ENCODE results near the gene RNF151.
A peak's percentile ranks its signal among the peaks of the same experiment; 100 is the strongest.
"Not testable (repeated sequence)": the region's sequence is repeated elsewhere in the genome, so short reads cannot be mapped to it uniquely, and the experiment has no call there.

Gene RNF151

DNA sequence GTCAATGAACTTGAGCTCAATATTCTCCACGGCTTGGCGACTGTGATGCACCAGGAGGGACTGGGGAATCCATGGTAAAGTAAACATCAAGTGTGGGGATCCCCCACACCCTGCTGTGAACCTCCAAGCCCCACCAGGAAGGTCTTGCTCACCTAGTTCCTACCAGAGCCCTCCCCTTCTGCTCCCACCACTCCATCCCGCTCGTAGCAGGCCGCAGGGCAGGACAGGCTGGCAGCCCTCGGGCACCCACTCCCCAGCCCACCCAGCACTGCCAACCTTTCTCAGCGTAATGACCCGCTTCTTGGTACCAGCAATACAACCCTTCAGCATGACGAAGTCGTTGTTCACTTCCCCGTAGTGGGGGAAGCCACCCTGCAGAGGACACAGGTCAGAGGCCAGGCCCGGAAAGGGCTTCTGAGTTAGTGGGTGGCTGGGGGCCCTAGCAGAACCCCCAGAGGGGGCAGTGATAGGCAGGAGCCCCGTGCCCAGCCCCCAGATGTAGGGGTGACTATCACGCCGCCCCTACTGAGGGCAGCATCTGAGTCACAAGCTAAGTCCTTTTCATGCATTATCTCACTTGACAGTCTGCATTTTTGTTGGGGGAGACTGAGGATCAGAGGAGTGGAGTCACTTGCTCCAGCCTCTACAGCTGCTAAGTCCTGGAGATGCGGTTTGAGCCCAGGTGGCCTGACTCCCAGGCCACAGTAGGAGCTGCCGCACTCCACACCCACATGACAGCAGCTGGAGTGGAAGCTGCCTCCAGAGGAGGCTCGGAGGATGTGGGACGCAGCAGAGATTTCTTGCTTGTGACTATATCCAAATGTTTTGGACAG lies 20.9 kb upstream of the RNF151 start:
- Mint-ChIP-seq H3K4me1 (peaks cover 26% of the 10 kb centered on the region), H3K36me3 (ENCODE audit: low read depth) (no peaks in the 10 kb centered on the region), H3K9me3 (no peaks in the 10 kb centered on the region), H3K4me3 (no peak overlapping the region), H3K27me3 (no peaks in the 10 kb centered on the region), H3K27ac (no peak overlapping the region)
- ATAC-seq = no peak
- DNase-seq = no peak

DNA sequence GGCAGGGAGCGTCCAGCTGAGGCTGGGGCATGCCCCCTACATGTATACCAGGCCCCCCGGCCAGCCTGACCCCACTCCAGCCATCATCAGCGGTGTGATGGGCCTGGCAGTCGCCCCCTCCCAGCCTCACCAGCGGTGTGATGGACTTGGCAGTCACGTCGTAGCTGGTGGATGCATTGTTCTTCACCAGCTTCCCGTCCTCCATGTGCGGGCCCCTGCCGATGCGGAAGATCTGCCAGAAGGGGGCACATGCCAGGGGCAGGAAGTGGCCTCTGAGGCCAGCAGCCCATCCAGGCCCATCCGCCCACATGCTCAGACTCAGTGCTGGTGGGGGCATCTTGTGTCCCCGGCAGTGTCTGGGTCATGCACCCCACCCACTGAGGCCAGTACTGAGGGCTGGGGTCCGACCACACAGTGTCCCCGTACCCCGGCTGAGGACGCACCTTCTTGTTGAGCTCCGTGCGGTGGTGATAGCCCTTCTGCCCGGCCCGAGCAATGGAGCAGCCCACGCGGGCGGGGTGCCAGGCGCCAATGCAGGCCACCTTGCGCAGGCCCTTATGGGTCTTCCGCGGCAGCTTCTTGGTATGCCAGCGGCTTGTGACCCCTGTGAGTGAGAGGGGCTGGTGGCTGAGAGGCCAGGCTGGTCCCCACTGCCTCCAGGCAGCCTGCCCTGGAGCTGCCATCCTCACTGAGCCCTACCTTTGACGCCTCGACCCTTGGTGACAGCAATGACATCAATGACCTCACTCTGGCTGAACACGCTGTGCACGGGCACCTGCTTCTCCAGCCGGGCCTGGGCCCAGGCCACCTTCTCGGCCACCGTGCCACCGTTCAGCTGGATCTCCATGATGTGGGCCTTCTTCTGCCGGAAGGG lies 19.9 kb upstream of the RNF151 start:
- Mint-ChIP-seq H3K27ac (no peak overlapping the region), H3K36me3 (ENCODE audit: low read depth) (no peaks in the 10 kb centered on the region), H3K9me3 (no peaks in the 10 kb centered on the region), H3K27me3 (no peaks in the 10 kb centered on the region), H3K4me1 (peaks cover 22% of the 10 kb centered on the region), H3K4me3 (no peak overlapping the region)
- no peak for ATAC-seq
- DNase-seq = no peak

DNA sequence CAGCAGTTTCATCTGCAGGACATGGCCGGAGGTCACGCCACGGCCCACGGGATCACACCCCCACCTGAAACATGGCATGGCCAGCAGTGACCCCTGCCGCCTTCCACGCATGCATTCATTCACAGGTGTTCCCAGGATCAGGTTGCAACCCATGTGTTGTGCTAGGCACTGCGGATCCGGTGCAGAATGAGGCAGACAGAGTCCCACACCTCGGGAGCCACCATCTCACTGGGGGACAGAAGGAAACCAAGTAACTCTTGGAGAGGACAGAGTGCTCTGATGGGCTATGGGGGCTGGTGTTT lies 19.3 kb upstream of the RNF151 start:
- Mint-ChIP-seq H3K27ac (no peak overlapping the region), H3K4me3 (no peak overlapping the region), H3K4me1 (peaks cover 16% of the 10 kb centered on the region)

DNA sequence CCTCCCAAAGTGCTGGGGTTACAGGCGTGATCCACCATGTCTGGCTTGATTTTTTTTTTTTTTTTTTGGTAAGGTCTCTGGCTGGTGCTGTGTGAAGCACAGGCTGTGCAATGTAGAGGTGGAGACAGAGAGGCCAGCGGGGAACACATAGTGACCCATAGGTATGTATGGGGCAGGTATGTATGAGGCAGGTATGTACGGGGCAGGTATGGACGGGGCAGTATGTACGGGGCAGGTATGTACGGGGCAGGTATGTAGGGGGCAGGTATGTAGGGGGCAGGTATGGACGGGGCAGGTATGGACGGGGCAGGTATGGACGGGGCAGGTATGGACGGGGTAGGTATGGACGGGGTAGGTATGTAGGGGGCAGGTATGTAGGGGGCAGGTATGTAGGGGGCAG lies 17.1 kb upstream of the RNF151 start:
- ATAC-seq (no peak), DNase-seq (no peak)
- Mint-ChIP-seq H3K27ac (no peak overlapping the region), H3K27me3 (no peaks in the 10 kb centered on the region), H3K4me3 (no peak overlapping the region), H3K36me3 (ENCODE audit: low read depth) (no peaks in the 10 kb centered on the region), H3K4me1 (peaks cover 3% of the 10 kb centered on the region), H3K9me3 (no peaks in the 10 kb centered on the region)

More for the DNA sequence above, 19.3 kb upstream of the RNF151 start:
- H3K27me3 Mint-ChIP-seq = no peaks in the 10 kb centered on the region
- no peaks in the 10 kb centered on the region for H3K36me3 Mint-ChIP-seq (ENCODE audit: low read depth)
- DNase-seq = no peak
- ATAC-seq = no peak
- H3K9me3 Mint-ChIP-seq = no peaks in the 10 kb centered on the region

DNA sequence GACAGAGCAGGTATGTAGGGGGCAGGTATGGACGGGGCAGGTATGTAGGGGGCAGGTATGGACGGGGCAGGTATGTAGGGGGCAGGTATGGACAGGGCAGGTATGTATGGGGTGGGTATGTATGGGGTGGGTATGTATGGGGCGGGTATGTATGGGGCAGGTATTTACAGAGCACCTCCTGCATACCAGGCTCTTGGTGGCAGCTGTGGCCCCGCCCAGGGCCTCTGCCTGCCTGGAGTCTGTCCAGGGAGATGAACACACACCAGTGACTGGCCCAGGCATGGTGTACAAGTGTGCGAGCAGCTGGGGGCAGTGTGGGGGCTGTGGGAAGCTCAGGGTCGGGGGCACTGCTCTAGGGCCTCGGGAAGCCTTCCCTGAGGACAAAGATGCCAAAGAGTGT lies 16.6 kb upstream of the RNF151 start:
- peaks cover 3% of the 10 kb centered on the region for H3K4me1 Mint-ChIP-seq

DNA sequence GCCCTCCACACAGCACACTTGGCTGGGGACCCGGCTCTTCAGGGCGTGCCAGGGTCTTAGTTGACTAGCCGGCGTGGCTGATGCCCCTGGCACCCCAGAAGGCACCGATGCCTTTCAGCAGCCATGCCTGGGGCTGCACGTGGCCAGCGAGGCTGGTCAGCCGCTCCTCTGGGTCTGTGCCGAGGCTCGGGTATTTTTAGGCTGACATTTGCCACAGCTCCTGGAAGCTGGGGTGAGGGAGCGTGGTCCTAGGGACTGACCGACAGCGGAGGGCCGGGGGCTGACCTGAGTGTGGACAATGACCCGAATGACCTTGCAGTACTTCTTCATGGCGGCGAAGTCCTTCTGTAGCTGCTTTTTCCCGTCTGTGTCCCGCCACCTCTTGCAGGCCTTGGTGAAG lies 16.1 kb upstream of the RNF151 start:
- ATAC-seq = no peak
- no peak overlapping the region for H3K4me3 Mint-ChIP-seq
- no peak for DNase-seq
- H3K9me3 Mint-ChIP-seq = no peaks in the 10 kb centered on the region
- H3K27ac Mint-ChIP-seq = no peak overlapping the region
- peaks cover 3% of the 10 kb centered on the region for H3K4me1 Mint-ChIP-seq
- H3K27me3 Mint-ChIP-seq = no peaks in the 10 kb centered on the region
- H3K36me3 Mint-ChIP-seq (ENCODE audit: low read depth) = no peaks in the 10 kb centered on the region

More for the DNA sequence above, 16.6 kb upstream of the RNF151 start:
- ATAC-seq (no peak), DNase-seq (no peak)
- Mint-ChIP-seq H3K36me3 (ENCODE audit: low read depth) (no peaks in the 10 kb centered on the region), H3K27ac (no peak overlapping the region), H3K27me3 (no peaks in the 10 kb centered on the region), H3K9me3 (no peaks in the 10 kb centered on the region), H3K4me3 (no peak overlapping the region)

DNA sequence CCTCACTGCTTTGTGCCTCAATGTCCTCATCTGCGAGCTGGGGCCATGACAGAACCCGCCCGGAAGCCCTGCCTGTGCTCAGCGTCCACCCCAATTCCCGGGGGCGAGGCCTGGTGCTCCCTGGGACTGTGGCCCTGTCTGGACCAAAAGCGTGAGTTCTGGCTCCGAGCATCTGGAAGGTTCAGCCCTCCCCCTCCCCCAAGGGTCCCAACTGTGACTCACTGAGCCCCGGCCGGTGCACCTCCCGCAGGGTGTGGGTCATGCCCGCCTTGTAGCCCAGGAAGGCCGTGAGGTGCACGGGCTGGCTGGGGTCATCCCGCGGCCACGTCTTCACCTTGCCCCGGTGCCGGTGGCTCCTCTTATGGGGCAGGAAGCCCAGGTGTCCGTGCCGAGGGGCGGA lies 12.9 kb upstream of the RNF151 start:
- Mint-ChIP-seq H3K27me3 (no peaks in the 10 kb centered on the region), H3K4me3 (no peak overlapping the region), H3K9me3 (no peaks in the 10 kb centered on the region), H3K36me3 (ENCODE audit: low read depth) (no peaks in the 10 kb centered on the region), H3K27ac (no peak overlapping the region), H3K4me1 (peaks cover 3% of the 10 kb centered on the region)
- ATAC-seq (no peak), DNase-seq (no peak)

DNA sequence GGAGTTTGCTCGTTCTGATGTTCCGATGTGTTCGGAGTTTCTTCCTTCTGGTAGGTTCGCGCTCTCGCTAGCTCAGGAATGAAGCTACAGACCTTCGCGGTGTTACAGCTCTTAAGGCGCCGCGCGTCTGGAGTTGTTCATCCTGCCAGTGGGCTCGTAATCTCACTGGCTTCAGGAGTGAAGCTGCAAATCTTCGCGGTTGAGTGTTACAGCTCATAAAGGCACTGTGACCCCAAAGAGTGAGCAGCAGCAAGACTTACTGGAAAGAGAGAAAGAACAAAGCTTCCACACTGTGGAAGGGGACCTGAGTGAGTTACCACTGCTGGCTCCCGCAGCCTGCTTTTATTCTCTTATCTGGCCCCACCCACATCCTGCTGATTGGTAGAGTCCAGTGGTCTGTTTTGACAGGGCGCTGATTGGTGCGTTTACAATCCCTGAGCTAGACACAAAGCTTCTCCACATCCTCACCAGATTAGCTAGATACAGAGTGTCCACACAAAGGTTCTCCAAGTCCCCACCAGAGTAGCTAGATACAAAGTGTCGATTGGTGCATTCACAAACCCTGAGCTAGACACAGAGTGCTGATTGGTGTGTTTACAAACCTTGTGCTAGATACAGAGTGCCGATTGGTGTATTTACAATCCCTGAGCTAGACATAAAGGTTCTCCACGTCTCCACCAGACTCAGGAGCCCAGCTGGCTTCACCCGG lies 9.1 kb upstream of the RNF151 start:
- H3K4me3 Mint-ChIP-seq, ATAC-seq, H3K27me3 Mint-ChIP-seq, H3K9me3 Mint-ChIP-seq, H3K27ac Mint-ChIP-seq: not testable (repeated sequence)
- peak; percentile 1 for DNase-seq
- peaks cover 28% of the 10 kb centered on the region for H3K4me1 Mint-ChIP-seq
- H3K36me3 Mint-ChIP-seq (ENCODE audit: low read depth) = peaks cover 25% of the 10 kb centered on the region

DNA sequence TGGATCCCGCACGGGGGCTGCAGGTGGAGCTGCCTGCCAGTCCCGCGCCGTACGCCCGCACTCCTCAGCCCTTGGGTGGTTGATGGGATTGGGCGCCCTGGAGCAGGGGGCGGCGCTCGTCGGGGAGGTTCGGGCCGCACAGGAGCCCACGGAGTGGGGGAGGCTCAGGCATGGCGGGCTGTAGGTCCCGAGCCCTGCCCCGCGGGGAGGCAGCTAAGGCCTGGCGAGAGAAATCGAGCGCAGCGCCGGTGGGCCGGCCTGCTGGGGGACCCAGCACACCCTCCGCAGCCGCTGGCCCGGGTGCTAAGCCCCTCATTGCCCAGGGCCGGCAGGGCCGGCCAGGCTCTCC lies 8.5 kb upstream of the RNF151 start:
- Mint-ChIP-seq H3K36me3 (ENCODE audit: low read depth) (peaks cover 31% of the 10 kb centered on the region), H3K4me1 (peaks cover 29% of the 10 kb centered on the region)
- not testable (repeated sequence) for H3K4me3 Mint-ChIP-seq, DNase-seq, H3K27ac Mint-ChIP-seq, H3K9me3 Mint-ChIP-seq, ATAC-seq, H3K27me3 Mint-ChIP-seq

DNA sequence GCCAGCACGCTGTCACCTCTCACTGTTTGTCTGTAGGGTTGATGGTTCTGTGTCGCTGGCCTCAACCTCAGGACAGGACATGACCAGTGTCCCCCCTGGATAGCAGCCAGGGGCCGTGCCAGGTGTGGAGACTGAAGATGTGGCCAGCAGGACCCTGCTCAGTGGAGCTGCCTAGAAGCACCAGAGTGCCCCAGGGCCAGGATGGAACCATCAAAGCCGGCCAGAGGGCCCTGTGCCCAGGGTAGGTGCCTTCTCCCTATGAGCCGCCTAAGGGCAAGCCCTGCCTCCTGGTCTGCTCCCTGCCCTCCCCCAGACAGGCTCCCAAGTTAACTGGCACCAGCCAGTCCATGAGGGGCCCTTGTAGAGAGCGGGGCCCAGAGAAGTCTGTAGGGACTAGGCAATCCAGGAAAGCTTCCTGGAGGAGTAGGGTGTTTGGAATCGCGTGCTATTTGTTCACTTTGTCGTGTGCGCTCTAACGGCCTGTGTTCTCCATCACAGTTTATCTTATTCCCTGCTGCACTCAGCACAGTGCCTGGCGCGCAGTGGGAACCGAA lies 7.9 kb upstream of the RNF151 start:
- peaks cover 37% of the 10 kb centered on the region for H3K36me3 Mint-ChIP-seq (ENCODE audit: low read depth)
- no peak for ATAC-seq

DNA sequence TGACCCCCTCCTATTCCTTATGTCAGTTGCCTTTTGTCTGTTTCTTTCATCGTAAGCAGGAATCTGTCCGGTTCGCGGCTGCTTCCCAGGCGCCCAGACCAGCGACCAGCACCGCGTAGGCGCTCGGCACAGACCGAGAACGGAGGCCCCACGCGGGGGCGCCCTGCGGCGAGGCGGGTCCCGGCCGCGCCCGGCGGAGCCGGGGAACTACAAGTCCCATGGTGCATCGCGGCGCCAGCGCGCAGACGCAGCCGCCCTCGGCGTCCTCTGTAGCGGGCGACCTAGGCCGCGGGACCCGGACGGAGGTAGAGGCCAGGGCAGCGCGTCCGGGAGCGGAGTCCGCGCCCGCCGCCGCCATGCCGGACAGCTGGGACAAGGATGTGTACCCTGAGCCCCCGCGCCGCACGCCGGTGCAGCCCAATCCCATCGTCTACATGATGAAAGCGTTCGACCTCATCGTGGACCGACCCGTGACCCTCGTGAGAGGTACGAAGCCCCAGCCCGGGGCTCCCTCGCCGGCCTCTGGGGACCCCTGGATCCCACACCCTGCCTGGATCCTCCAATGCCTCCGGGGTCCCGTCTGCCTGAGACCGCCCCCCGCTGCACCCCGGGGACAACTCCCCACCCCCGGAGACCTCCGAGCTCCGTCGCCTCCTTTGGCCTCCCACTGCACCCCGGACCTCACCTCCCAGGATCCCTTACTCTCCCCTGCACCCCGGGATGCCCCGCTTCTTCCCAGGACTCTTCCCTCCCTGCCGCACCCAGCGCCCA lies 7.2 kb upstream of the RNF151 start, which contains the start of gene NDUFB10:
NDUFB10 (plus strand) TSS at position 270 of the 771 bp plus-strand sequence; CDS start at position 357, 87 bp downstream.
- H3K36me3 Mint-ChIP-seq (ENCODE audit: low read depth) = peaks cover 43% of the 10 kb centered on the region
- peak; percentile 72 for ATAC-seq

More for the DNA sequence above, 7.9 kb upstream of the RNF151 start:
- H3K4me3 Mint-ChIP-seq = peak overlapping the region; percentile 100
- no peaks in the 10 kb centered on the region for H3K27me3 Mint-ChIP-seq
- H3K27ac Mint-ChIP-seq = peak overlapping the region; percentile 100
- no peaks in the 10 kb centered on the region for H3K9me3 Mint-ChIP-seq
- H3K4me1 Mint-ChIP-seq = peaks cover 33% of the 10 kb centered on the region
- DNase-seq = no peak

DNA sequence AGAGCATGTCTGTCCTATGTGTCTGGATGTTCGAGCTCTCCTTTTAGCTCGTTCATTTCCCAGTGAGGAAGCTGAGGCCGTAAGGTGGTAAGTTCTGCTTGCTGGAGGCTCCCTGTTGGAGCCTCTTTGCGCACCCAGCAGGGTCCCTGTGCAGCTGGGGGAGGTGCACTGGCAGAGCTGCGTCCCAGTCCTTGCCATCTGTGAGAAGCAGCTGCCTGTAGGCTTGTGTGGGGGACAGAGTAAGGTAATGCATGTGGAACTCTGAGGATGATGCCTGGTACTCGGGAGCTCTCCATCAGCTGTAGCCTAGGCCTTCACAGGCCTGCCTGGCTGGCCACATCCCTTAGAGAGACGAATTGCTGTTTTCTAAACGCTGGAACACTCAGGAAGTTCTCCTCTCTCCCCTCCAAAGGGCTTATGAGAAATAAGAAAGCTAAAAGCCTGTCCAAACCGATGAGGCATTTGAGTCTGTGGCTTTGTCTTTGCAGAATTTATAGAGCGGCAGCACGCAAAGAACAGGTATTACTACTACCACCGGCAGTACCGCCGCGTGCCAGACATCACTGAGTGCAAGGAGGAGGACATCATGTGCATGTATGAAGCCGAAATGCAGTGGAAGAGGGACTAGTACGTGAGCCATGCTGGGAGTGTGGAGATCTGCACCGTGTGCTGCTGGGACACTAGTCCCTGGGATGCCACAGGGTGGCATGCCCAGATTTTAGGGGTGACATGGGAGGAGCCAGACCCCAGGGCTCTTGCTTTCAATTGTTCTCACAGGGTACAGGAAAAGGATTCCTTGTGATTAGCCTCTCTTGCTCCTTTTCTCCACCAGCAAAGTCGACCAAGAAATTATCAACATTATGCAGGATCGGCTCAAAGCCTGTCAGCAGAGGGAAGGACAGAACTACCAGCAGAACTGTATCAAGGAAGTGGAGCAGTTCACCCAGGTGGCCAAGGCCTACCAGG lies 5.7 kb upstream of the RNF151 start:
- ATAC-seq (peak; percentile 31), DNase-seq (peak; percentile 64)
- H3K27me3 Mint-ChIP-seq = no peaks in the 10 kb centered on the region
- H3K27ac Mint-ChIP-seq = peak overlapping the region; percentile 100
- peaks cover 52% of the 10 kb centered on the region for H3K36me3 Mint-ChIP-seq (ENCODE audit: low read depth)
- peak overlapping the region; percentile 100 for H3K4me3 Mint-ChIP-seq
- peaks cover 45% of the 10 kb centered on the region for H3K4me1 Mint-ChIP-seq
- H3K9me3 Mint-ChIP-seq = no peaks in the 10 kb centered on the region

More for the DNA sequence above, 7.2 kb upstream of the RNF151 start, which contains the start of gene NDUFB10:
- Mint-ChIP-seq H3K4me3 (peak within 1 kb of the TSS; percentile 100), H3K27ac (peak within 1 kb of the TSS; percentile 100), H3K4me1 (peaks cover 36% of the 10 kb centered on the region), H3K27me3 (no peaks in the 10 kb centered on the region), H3K9me3 (no peaks in the 10 kb centered on the region)
- peak; percentile 97 for DNase-seq

DNA sequence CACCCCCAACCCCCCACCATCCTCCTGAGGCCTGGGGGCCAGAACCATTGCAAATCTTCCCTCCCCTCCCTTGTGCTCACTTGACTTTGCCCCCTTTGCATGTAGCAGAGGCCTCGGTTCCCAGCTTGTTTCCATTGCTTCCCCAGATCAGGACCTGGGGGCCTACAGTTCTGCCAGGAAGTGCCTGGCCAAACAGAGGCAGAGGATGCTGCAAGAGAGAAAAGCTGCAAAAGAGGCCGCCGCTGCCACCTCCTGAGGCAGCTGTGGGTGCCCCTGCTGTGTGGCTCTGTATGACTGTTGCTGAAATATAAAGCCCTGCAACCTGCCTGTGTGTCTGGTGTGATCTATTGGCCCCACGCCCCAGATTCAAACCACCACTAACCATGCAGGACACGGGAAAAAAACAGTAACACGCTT lies 5.0 kb upstream of the RNF151 start:
- DNase-seq = peak; percentile 38
- Mint-ChIP-seq H3K27ac (peak overlapping the region; percentile 100), H3K4me3 (peak overlapping the region; percentile 100), H3K4me1 (peaks cover 45% of the 10 kb centered on the region), H3K36me3 (ENCODE audit: low read depth) (peaks cover 52% of the 10 kb centered on the region), H3K9me3 (no peaks in the 10 kb centered on the region), H3K27me3 (no peaks in the 10 kb centered on the region)
- ATAC-seq = no peak

Data from activated naive CD8-positive, alpha-beta T cell treated with anti-CD3 and anti-CD28 coated beads, Interleukin-2, amount 50 U/mL, for 24 hours (primary cell).